Vagina (tissue), 2 donors: ENCODE data around the gene BPI.

ENCODE experiments used
- CTCF ChIP-seq, 3 experiments: fragments of 450-650 bp in 2 of 3; fragments of 200-600 bp in 1 of 3; sonication (generic) in 1 of 3; IDR thresholded peaks; one replicate each; pipeline ENCODE4 v1.5.1; 2017 to 2019; ENCODE audit warnings: antibody characterized with exemption in 3 of 3, mild to moderate bottlenecking in 2 of 3, moderate library complexity in 2 of 3
- POLR2A ChIP-seq, 2 donors: fragments of 450-650 bp; IDR thresholded peaks; one replicate each; pipeline ENCODE4 v1.6.1; 2017; ENCODE audit warnings: antibody characterized with exemption in 2 of 2, mild to moderate bottlenecking in 2 of 2, moderate library complexity in 2 of 2
- POLR2AphosphoS5 ChIP-seq, 2 donors: sonication (generic); formaldehyde crosslinking; IDR thresholded peaks; one replicate each; pipeline ENCODE4 v1.9.0; 2017; ENCODE audit warnings: antibody characterized with exemption in 2 of 2, mild to moderate bottlenecking in 2 of 2, low read depth in 1 of 2; ENCODE audit not compliant: insufficient read depth in 1 of 2

GRCh38 chr20:38260025-38260377 is 44.0 kb upstream of the BPI start:
- TF ChIP-seq POLR2A (IDR thresholded peaks at IDR 0.05), result no peak
- TF ChIP-seq CTCF (IDR thresholded peaks at IDR 0.05), result no peak
- no peak for TF ChIP-seq POLR2AphosphoS5 (IDR thresholded peaks at IDR 0.05; ENCODE audit: insufficient read depth in 1 of 2, low read depth in 1 of 2)
